ENCODE data around the gene CCDC13. TPM values are rescaled to one million over a fixed set of nuclear protein-coding genes. Genes with fewer than 3 reads are reported as not detected.

Gene CCDC13
- total RNA-seq, 1 experiment from 2014 or later = 2.3 TPM

- H3K4me1 ChIP-seq (ENCODE audit: control insufficient read depth in 1 of 2, insufficient read depth in 2 of 2, low read length in 2 of 2) = no peaks in the 10 kb centered on the region
- no peak overlapping the region for H3K27ac ChIP-seq (ENCODE audit: low read depth, low read length)
- H3K27me3 ChIP-seq (ENCODE audit: insufficient read depth, low read length) = no peaks in the 10 kb centered on the region
- ChIA-PET POLR2A (no interaction called here), CTCF (no interaction called here), RAD21 (ENCODE audit: low non-redundant PET in 1 of 2, low total read pairs in 2 of 2, uncharacterized antibody in 2 of 2, unreplicated experiment in 2 of 2) (no interaction called here)
- TF ChIP-seq RAD21 (IDR thresholded peaks at IDR 0.05; ENCODE audit: low read depth) (no peak), POLR2A (IDR thresholded peaks at IDR 0.05; ENCODE audit: borderline replicate concordance, extremely low read depth, insufficient read depth, insufficient read length) (no peak), SRF (IDR thresholded peaks at IDR 0.05; ENCODE audit: low read depth) (no peak)
- TF ChIP-seq, protein P1, sequence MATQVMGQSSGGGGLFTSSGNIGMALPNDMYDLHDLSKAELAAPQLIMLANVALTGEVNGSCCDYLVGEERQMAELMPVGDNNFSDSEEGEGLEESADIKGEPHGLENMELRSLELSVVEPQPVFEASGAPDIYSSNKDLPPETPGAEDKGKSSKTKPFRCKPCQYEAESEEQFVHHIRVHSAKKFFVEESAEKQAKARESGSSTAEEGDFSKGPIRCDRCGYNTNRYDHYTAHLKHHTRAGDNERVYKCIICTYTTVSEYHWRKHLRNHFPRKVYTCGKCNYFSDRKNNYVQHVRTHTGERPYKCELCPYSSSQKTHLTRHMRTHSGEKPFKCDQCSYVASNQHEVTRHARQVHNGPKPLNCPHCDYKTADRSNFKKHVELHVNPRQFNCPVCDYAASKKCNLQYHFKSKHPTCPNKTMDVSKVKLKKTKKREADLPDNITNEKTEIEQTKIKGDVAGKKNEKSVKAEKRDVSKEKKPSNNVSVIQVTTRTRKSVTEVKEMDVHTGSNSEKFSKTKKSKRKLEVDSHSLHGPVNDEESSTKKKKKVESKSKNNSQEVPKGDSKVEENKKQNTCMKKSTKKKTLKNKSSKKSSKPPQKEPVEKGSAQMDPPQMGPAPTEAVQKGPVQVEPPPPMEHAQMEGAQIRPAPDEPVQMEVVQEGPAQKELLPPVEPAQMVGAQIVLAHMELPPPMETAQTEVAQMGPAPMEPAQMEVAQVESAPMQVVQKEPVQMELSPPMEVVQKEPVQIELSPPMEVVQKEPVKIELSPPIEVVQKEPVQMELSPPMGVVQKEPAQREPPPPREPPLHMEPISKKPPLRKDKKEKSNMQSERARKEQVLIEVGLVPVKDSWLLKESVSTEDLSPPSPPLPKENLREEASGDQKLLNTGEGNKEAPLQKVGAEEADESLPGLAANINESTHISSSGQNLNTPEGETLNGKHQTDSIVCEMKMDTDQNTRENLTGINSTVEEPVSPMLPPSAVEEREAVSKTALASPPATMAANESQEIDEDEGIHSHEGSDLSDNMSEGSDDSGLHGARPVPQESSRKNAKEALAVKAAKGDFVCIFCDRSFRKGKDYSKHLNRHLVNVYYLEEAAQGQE (IDR thresholded peaks at IDR 0.05; ENCODE audit: low read depth) = no peak
- no peaks in the 10 kb centered on the region for H3K9me2 ChIP-seq (ENCODE audit: insufficient read depth)
- H3K9ac ChIP-seq (ENCODE audit: low read length) = no peak overlapping the region
- no TSS peak for BruUV-seq (replicated peaks)
- H3K4me3 ChIP-seq (replicated peaks in 1 of 2; ENCODE audit: low read depth in 1 of 2, low read length in 2 of 2) = no peak overlapping the region
- no peak overlapping the region for H3K4me2 ChIP-seq (ENCODE audit: low read length)
- no peak for DNase-seq (ENCODE audit: low read depth, low spot score)
- no peaks in the 10 kb centered on the region for H3K9me3 ChIP-seq (ENCODE audit: control insufficient read depth in 1 of 2, insufficient read depth in 1 of 2, low read depth in 1 of 2, low read length in 2 of 2)
- no peaks in the 10 kb centered on the region for H4K20me1 ChIP-seq (ENCODE audit: insufficient read depth)
- ATAC-seq = no peak
- H3K79me2 ChIP-seq (ENCODE audit: insufficient read depth, low read length) = no peaks in the 10 kb centered on the region
- no peaks in the 10 kb centered on the region for H3K36me3 ChIP-seq (ENCODE audit: control insufficient read depth in 1 of 2, insufficient read depth in 2 of 2, low read length in 2 of 2)
- intact Hi-C loops (cut with micrococcal nuclease) = no loop called here
- no peak overlapping the region for H2AFZ ChIP-seq (ENCODE audit: low read depth, low read length, poor library complexity, severe bottlenecking)
These were observed 20.6 kb downstream of the CCDC13 start for GRCh38 chr3:42752441-42752840.

DNA sequence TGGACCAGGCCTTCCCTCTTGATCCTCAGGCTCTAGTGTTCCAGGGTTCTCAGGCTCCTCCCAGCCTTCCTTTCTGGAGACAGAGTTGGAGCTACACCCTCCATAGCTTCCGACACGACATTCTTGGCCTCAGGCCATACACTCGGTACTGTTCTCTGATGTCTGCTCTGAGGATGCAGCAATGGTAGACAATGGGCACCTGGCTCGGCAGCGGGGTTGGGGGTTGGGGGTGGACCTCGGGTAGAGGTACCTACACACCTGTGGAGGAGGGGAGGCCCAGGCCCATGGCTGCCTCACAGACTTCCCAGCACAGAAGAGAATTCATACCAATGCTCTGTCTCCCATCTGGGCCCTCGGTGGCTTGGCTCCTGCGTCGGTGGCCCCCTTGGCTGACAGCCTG is 21.4 kb downstream of the CCDC13 start:
- Histone ChIP-seq H3K79me2 (ENCODE audit: insufficient read depth, low read length) (no peaks in the 10 kb centered on the region), H3K27me3 (ENCODE audit: insufficient read depth, low read length) (no peaks in the 10 kb centered on the region), H3K4me1 (ENCODE audit: control insufficient read depth in 1 of 2, insufficient read depth in 2 of 2, low read length in 2 of 2) (no peaks in the 10 kb centered on the region), H3K9me2 (ENCODE audit: insufficient read depth) (no peaks in the 10 kb centered on the region), H3K4me2 (ENCODE audit: low read length) (no peak overlapping the region), H3K36me3 (ENCODE audit: control insufficient read depth in 1 of 2, insufficient read depth in 2 of 2, low read length in 2 of 2) (no peaks in the 10 kb centered on the region), H3K27ac (ENCODE audit: low read depth, low read length) (no peak overlapping the region), H3K9ac (ENCODE audit: low read length) (no peak overlapping the region), H3K4me3 (replicated peaks in 1 of 2; ENCODE audit: low read depth in 1 of 2, low read length in 2 of 2) (no peak overlapping the region), H4K20me1 (ENCODE audit: insufficient read depth) (no peaks in the 10 kb centered on the region), H2AFZ (ENCODE audit: low read depth, low read length, poor library complexity, severe bottlenecking) (no peak overlapping the region), H3K9me3 (ENCODE audit: control insufficient read depth in 1 of 2, insufficient read depth in 1 of 2, low read depth in 1 of 2, low read length in 2 of 2) (no peaks in the 10 kb centered on the region)
- ChIA-PET CTCF (no interaction called here), POLR2A (no interaction called here), RAD21 (ENCODE audit: low non-redundant PET in 1 of 2, low total read pairs in 2 of 2, uncharacterized antibody in 2 of 2, unreplicated experiment in 2 of 2) (no interaction called here)
- ATAC-seq = no peak
- no peak for DNase-seq (ENCODE audit: low read depth, low spot score)
- intact Hi-C loops (cut with micrococcal nuclease) = no loop called here
- no TSS peak for BruUV-seq (replicated peaks)
- TF ChIP-seq, protein P1 (IDR thresholded peaks at IDR 0.05; ENCODE audit: low read depth) = no peak
- TF ChIP-seq ELF1 (IDR thresholded peaks at IDR 0.05; ENCODE audit: borderline replicate concordance, low read depth) (no peak), ZFX (IDR thresholded peaks at IDR 0.05) (no peak), POLR2AphosphoS5 (IDR thresholded peaks at IDR 0.05; ENCODE audit: low read depth, low read length) (no peak), POLR2A (IDR thresholded peaks at IDR 0.05; ENCODE audit: borderline replicate concordance, extremely low read depth, insufficient read depth, insufficient read length) (no peak), RAD21 (IDR thresholded peaks at IDR 0.05; ENCODE audit: low read depth) (no peak), CBX3 (IDR thresholded peaks at IDR 0.05; ENCODE audit: low read depth) (no peak), ZNF274 (IDR thresholded peaks at IDR 0.05; ENCODE audit: low read depth, low read length) (no peak)
- TF ChIP-seq, protein P2, sequence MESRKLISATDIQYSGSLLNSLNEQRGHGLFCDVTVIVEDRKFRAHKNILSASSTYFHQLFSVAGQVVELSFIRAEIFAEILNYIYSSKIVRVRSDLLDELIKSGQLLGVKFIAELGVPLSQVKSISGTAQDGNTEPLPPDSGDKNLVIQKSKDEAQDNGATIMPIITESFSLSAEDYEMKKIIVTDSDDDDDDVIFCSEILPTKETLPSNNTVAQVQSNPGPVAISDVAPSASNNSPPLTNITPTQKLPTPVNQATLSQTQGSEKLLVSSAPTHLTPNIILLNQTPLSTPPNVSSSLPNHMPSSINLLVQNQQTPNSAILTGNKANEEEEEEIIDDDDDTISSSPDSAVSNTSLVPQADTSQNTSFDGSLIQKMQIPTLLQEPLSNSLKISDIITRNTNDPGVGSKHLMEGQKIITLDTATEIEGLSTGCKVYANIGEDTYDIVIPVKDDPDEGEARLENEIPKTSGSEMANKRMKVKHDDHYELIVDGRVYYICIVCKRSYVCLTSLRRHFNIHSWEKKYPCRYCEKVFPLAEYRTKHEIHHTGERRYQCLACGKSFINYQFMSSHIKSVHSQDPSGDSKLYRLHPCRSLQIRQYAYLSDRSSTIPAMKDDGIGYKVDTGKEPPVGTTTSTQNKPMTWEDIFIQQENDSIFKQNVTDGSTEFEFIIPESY (IDR thresholded peaks at IDR 0.05; ENCODE audit: extremely low read depth, insufficient replicate concordance, low read length) = no peak
- TF ChIP-seq, protein P3, sequence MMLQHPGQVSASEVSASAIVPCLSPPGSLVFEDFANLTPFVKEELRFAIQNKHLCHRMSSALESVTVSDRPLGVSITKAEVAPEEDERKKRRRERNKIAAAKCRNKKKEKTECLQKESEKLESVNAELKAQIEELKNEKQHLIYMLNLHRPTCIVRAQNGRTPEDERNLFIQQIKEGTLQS (IDR thresholded peaks at IDR 0.05) = no peak

All from HCT116 (cell line).